ENCODE measurements around the gene RTP4.

GRCh38 chr3:187367561-187368103 is 553 bp upstream of the RTP4 start:
- TF ChIP-seq POLR2A (IDR thresholded peaks at IDR 0.05; ENCODE audit: low read depth, low read length) (no peak), TAF1 (IDR thresholded peaks at IDR 0.05; ENCODE audit: low read depth, low read length) (no peak), POLR2AphosphoS5 (IDR thresholded peaks at IDR 0.05; ENCODE audit: low read depth, low read length) (no peak), POU2F2 (IDR thresholded peaks at IDR 0.05; ENCODE audit: low read depth, low read length) (no peak)
